ENCODE data around the gene UBXN11. TPM values are rescaled to one million over a fixed set of nuclear protein-coding genes. Genes with fewer than 3 reads are reported as not detected.

The UBXN11 gene
- total and polyA plus RNA-seq, 2 of the 13 experiments (the other 11 are each of a cell fraction or from before 2014, with no cell fraction given), result 9.3 to 10.4 TPM

GRCh38 chr1:26279456-26280332 is 26.7 kb downstream of the UBXN11 start, which contains the start of gene SH3BGRL3 (continued):
- TF ChIP-seq ZSCAN22 (CRISPR knock-in tag; IDR thresholded peaks at IDR 0.05), result peak; percentile 22; the same call in 1 of the 2 replicates
- peak; percentile 83; the same call in 1 of the 2 replicates for TF ChIP-seq ZNF788 (CRISPR knock-in tag; IDR thresholded peaks at IDR 0.05; ENCODE audit: borderline replicate concordance)
- TF ChIP-seq AGO2 (optimal IDR thresholded peaks at IDR 0.05; ENCODE audit: low read depth, low read length), result peak; percentile 99
- TF ChIP-seq ZNF766 (CRISPR knock-in tag; IDR thresholded peaks at IDR 0.05; ENCODE audit: borderline replicate concordance), result 0 out of 2 replicates have a peak, but pooled peaks have one; percentile 20
- 0 out of 2 replicates have a peak, but pooled peaks have one; percentile 18 for TF ChIP-seq DMTF1 (CRISPR knock-in tag; IDR thresholded peaks at IDR 0.05)
- peak; percentile 82 for TF ChIP-seq TAF15 (IDR thresholded peaks at IDR 0.05; ENCODE audit: low read depth, low read length, poor library complexity, severe bottlenecking)
- TF ChIP-seq TOPORS (CRISPR knock-in tag; IDR thresholded peaks at IDR 0.05), result peak; percentile 92
- 0 out of 2 replicates have a peak, but pooled peaks have one; percentile 36 for TF ChIP-seq TBP (CRISPR knock-in tag; IDR thresholded peaks at IDR 0.05)
- TF ChIP-seq BCL3 (CRISPR knock-in tag; IDR thresholded peaks at IDR 0.05), result peak; percentile 41; the same call in 1 of the 2 replicates
- TF ChIP-seq ZNF883 (CRISPR knock-in tag; IDR thresholded peaks at IDR 0.05; ENCODE audit: not compliant biosample characterization), result peak; percentile 61
- TF ChIP-seq, protein P1, sequence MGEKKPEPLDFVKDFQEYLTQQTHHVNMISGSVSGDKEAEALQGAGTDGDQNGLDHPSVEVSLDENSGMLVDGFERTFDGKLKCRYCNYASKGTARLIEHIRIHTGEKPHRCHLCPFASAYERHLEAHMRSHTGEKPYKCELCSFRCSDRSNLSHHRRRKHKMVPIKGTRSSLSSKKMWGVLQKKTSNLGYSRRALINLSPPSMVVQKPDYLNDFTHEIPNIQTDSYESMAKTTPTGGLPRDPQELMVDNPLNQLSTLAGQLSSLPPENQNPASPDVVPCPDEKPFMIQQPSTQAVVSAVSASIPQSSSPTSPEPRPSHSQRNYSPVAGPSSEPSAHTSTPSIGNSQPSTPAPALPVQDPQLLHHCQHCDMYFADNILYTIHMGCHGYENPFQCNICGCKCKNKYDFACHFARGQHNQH (CRISPR knock-in tag; IDR thresholded peaks at IDR 0.05), result peak; percentile 56; the same call in 1 of the 2 replicates
- TF ChIP-seq ISX (CRISPR knock-in tag; conservative IDR thresholded peaks at IDR 0.05), result no peak
- TF ChIP-seq HOXA3 (CRISPR knock-in tag; IDR thresholded peaks at IDR 0.05), result peak; percentile 66; the same call in 1 of the 2 replicates
- TF ChIP-seq, protein P2, sequence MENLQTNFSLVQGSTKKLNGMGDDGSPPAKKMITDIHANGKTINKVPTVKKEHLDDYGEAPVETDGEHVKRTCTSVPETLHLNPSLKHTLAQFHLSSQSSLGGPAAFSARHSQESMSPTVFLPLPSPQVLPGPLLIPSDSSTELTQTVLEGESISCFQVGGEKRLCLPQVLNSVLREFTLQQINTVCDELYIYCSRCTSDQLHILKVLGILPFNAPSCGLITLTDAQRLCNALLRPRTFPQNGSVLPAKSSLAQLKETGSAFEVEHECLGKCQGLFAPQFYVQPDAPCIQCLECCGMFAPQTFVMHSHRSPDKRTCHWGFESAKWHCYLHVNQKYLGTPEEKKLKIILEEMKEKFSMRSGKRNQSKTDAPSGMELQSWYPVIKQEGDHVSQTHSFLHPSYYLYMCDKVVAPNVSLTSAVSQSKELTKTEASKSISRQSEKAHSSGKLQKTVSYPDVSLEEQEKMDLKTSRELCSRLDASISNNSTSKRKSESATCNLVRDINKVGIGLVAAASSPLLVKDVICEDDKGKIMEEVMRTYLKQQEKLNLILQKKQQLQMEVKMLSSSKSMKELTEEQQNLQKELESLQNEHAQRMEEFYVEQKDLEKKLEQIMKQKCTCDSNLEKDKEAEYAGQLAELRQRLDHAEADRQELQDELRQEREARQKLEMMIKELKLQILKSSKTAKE (CRISPR knock-in tag; IDR thresholded peaks at IDR 0.05; ENCODE audit: borderline replicate concordance), result no peak
- TF ChIP-seq ZNF615 (CRISPR knock-in tag; IDR thresholded peaks at IDR 0.05; ENCODE audit: borderline replicate concordance), result no peak
- TF ChIP-seq SMYD3 (CRISPR knock-in tag; IDR thresholded peaks at IDR 0.05), result peak; percentile 49; the same call in 1 of the 2 replicates
- TF ChIP-seq MED13 (CRISPR knock-in tag; IDR thresholded peaks at IDR 0.05), result no peak
- peak; percentile 92; the same call in 1 of the 2 replicates for TF ChIP-seq SNAPC2 (CRISPR knock-in tag; IDR thresholded peaks at IDR 0.05)
- no peak for TF ChIP-seq JDP2 (CRISPR knock-in tag; IDR thresholded peaks at IDR 0.05; ENCODE audit: borderline replicate concordance)
- peak; percentile 83 for TF ChIP-seq ZNF326 (CRISPR knock-in tag; IDR thresholded peaks at IDR 0.05; ENCODE audit: borderline replicate concordance)
- TF ChIP-seq TSC22D2 (CRISPR knock-in tag; IDR thresholded peaks at IDR 0.05; ENCODE audit: borderline replicate concordance), result 0 out of 2 replicates have a peak, but pooled peaks have one; percentile 20
